Tongue (tissue), 2 donors: ENCODE data around the gene HOXD13. TPM values are rescaled to one million over a fixed set of nuclear protein-coding genes. Genes with fewer than 3 reads are reported as not detected.

Experiments used
- DNase-seq: peaks from one replicate; pipeline ENCODE4 v3.0.0-alpha.2; 2015
- total RNA-seq: library from RNA; depleted of rRNA; stranded (reverse); fragments of >200 nt; gene quantifications from one replicate; pipeline ENCODE4 v1.2.3, GENCODE V29; 2014

Gene HOXD13
- total RNA-seq, 1 donor from 2014 or later = not detected

DNA sequence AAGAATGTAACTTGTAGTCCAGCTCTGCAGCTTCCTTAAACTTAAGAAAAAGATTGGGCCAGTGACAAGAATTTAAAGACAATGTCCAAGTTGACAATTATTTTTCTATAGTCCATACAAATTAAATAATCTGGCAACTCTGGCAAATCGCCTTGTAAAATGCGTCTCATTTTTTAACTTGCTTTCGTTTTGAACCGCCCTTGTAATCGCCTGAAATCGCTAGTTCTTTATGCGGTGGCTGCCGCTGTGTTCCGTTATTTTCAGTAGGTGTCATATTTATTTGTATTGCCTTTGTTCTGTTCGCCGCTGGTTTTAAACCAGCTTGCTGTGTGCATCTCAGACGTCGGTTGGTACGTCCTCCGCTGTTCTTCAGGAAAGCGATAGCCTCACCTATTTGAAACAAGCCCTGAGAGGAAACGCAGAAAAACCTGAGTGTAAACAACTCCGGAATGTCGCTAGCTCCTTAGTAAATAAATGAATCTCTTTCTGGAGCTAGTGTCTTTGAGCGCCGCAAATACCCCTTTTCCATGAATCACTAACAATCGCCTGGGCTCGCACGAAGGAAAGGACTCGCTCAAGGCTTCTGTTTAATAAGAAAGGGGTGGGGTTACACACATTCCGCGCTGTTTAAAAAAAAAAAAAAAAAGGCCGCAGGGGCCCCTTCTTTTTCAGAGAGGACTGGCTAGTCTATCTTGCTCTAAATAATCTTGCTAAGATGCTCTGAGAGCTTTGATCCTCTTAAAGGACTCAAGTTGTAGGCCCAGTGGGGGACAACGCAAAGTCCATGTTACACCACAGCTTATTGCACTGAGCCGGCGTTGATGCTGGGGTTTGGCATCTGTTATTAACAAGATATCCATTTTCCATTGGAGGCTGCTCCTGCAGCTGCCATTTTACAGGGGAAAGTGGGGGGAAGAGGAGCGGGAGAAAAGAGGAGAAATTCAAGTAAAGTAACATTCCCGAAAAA lies 40.0 kb downstream of the HOXD13 start:
- DNase-seq = peak; percentile 56

GRCh38 chr2:176133389-176133788 lies 40.9 kb downstream of the HOXD13 start:
- peak; percentile 75 for DNase-seq

DNA sequence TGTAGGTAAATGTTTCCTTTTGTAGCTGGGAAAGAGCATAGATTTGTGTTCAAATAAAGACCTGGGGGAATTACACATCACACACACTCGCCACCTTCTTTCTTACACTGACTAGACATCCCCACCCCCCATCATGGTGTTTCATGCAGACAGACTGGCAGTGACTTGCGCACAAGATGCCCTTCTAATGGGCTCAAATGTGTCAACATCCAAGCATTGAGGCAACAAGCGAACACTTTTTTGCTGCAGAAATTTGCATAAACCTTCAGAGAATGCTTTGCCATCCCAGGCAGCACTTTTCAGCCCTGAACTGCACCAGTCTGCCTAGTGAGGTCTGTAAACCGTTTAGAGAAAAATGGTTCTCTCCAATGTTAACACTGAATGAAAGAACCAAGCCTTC lies 41.5 kb downstream of the HOXD13 start:
- DNase-seq = no peak

- no peak for DNase-seq
These were observed 42.5 kb downstream of the HOXD13 start for GRCh38 chr2:176135035-176135440.

- no peak for DNase-seq
These were observed 44.1 kb downstream of the HOXD13 start for GRCh38 chr2:176136374-176137251.

- no peak for DNase-seq
These were observed 44.7 kb downstream of the HOXD13 start for GRCh38 chr2:176137252-176137580.

- no peak for DNase-seq
These were observed 45.4 kb downstream of the HOXD13 start for GRCh38 chr2:176137906-176138305.

DNA sequence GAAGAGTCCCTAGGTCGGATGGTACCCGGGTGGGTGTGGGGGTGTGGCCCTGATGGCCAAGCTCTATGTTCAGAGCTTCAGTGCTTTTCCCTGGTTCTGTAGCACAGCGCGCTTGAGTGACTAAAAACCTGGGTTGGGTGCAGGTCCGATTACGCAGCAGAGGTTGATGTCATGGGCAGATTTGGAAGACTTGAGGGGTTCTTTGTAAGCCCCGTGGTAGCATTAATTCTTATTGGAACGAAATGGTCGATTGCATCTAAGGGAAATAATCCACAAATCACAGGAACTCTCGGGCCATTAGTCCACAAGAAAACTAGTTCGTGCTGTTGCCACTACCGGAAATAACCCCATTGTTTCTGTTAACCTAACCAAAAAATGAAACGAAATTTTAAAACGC lies 46.0 kb downstream of the HOXD13 start:
- DNase-seq = no peak

GRCh38 chr2:176138923-176139660 lies 46.6 kb downstream of the HOXD13 start:
- DNase-seq = no peak

GRCh38 chr2:176139661-176140512 lies 47.4 kb downstream of the HOXD13 start:
- DNase-seq = no peak

- peak; percentile 92 for DNase-seq
These were observed 48.2 kb downstream of the HOXD13 start for GRCh38 chr2:176140513-176141317.

DNA sequence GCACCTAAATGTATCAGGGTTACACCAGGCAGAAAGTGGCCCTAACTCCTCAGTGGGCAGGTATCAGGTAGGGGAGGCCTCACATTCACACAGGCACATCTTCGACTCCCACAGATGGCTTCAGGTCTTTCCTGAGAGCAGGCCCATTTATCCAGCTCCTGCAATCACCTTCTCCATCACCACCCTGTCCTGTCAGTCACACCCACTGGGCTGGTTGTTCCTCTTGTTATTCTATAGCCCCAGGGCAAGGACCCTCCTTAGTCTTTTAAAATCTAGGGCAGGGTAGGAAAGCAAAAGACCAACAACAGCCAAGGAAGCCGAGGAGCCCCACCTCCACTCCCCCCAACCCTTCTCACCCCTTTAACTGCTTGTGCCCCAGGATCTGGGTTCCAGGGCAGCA lies 49.8 kb downstream of the HOXD13 start:
- DNase-seq = no peak

Other genes starting within 250 kb of the HOXD13 start
- 68.4 TPM for gene LNPK, start 90.5 kb upstream of the HOXD13 start, total RNA-seq
- gene EVX2, start 8.8 kb upstream of the HOXD13 start, total RNA-seq = not detected
- not detected for gene HOXD12, start 7.1 kb downstream of the HOXD13 start, total RNA-seq
- not detected for gene HOXD11, start 14.6 kb downstream of the HOXD13 start, total RNA-seq
- gene HOXD10, start 24.1 kb downstream of the HOXD13 start, total RNA-seq = 0.62 TPM
- gene HOXD9, start 30.0 kb downstream of the HOXD13 start, total RNA-seq = 1.8 TPM
- 2.7 TPM for gene HOXD8, start 37.0 kb downstream of the HOXD13 start, total RNA-seq
- gene HOXD4, start 58.8 kb downstream of the HOXD13 start, total RNA-seq = 1.5 TPM
- 1.9 TPM for gene HOXD3, start 64.6 kb downstream of the HOXD13 start, total RNA-seq
- not detected for gene HOXD1, start 95.9 kb downstream of the HOXD13 start, total RNA-seq
- gene MTX2, start 176.7 kb downstream of the HOXD13 start, total RNA-seq = 28.3 TPM